Measurements from ENCODE around the gene HCN2.
"Not testable (repeated sequence)": the region's sequence is repeated elsewhere in the genome, so short reads cannot be mapped to it uniquely, and the experiment has no call there.

HCN2 gene

DNA sequence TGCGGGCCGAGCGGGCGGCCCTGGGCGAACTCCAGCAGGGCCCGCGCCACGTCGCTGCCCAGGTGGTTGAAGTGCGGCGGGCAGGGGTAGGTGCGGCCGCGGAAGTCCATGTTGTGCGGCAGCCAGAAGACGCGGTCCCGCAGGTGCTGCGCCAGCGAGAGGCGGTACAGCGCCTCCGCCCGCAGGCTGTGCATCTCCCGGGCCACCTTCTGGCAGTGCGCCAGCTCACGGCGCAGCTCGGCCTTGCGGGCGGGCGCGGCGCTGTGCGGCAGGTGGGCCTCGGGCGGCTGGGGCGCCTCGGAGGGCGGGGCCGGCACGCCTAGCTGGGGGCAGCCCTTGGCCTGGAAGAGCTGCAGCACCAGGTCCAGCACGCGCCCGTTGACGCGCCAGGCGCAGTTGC, 31.5 kb downstream of the HCN2 start:
- DNase-seq, result not testable (repeated sequence)

DNA sequence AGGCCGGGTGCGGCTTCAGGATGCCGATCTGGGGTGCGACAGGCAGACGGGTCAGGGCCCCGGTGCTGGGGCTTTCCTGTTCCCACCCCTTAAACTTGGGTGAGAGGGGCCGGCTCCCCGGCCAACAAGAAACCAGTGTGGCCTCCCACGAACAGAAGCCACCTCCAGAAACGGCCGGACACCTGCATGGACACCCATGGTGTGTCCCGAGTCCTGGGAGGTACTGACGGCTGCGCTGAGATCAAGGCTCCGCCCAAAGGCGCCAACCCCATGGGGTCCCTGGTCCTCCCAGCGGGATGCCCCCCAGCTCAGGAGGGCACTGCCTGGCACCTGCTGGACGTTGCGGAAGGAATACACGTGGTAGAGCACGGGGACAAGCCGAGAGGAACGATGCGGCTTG, 32.1 kb downstream of the HCN2 start:
- no peak for DNase-seq

DNA sequence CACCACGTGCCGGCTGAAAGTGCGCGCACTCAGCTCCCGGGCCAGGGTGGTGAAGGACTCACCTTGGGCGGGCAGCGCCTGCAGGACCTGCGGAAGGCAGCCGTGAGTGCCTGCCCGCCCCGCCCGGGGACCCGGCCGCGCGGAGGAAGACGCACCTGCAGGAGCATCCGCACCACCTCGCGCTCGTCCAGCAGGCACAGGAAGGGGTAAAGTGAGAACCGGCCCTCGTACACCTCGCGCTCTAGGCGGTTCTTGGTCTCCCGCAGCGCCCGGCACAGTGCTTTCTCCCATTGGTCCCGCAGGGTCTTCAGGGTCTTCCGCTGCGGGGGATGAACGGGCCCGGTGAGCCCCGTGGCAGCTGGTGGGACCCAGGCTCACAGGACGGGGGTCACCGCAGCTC, 33.0 kb downstream of the HCN2 start:
- DNase-seq, result no peak

DNA sequence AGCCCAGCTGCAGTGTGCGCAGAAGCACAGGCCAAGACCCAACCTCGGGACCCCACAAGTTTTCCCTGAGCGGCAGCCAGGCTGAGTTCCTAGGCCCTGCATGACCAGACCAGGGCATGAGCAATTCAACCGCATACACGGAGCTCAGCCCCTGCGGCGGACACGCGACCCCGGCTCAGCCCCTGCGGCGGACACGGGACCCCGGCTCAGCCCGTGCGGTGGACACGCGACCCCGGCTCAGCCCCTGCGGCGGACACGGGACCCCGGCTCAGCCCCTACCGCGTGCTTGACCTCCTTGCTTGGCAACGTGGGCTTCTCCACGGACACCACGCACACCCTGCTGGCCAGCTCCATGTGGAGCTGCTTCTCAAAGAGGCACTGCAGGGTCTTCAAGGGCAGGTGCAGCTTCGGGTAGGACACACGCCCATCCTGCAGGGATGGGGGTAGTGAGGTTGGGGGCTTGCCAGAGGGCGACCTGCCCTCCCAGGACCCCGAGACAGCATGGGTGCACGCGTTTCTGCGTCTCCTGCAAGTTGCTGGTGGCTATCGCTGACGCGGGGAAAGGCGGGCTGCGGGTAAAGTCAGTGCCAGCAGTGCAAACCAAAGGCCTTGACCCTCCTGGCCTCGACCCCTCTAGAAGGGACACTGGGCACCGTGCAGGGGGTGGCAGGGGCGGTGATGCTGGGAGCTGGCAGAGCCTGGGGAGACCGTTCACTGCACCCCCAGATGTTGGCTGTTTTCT, 33.7 kb downstream of the HCN2 start:
- DNase-seq, result no peak

DNA sequence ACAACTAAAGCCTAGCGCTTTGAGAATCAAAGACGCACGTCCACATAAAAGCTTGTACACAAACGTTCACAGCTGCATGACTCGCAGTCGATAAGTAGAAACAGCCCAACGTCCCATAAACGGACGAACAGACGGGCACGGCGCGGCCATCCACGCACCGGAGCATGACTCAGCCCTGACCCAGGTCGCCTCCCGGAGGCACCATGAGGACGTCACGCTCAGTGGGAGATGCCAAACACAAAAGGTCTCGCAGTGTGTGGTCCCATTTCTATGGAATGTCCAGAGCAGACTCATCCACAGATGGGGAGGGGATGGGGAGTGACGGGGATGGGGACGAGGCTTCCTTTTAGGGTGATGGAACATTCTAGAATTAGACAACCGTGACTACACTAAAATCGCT, 34.3 kb downstream of the HCN2 start:
- peak; percentile 81 for DNase-seq

DNA sequence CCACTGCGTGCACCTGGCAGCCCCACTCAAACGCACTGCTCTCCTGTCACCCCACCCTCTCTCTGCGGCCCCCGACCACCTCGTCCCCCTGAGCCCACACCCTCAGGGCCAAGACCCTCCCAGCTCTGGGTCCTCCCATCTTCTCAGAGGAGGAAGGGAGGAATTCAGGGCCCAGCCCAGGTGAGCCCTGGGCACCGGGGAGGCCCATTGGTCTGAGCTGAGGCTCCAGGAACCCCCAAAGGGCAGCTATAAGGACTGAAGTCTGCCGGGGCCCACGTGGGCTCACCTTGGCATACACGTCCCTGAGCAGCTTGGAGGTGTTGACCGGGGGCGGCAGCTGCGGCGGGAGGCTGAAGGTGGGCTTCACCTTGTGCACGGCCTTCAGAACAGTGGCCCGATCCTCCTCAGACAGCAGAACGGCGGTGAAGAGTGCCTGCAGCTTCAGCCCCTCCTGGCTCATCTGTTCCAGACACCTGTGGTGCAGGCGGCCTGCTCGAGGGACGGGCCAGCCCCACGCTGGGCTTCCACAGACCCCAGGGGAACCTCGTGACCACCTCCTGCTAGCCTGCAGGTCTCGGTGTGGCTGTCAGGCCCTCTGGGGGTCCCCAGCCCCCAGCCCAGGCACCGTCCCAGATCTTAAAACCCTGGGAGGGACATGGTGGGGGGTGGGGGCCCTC, 34.9 kb downstream of the HCN2 start:
- DNase-seq, result no peak

DNA sequence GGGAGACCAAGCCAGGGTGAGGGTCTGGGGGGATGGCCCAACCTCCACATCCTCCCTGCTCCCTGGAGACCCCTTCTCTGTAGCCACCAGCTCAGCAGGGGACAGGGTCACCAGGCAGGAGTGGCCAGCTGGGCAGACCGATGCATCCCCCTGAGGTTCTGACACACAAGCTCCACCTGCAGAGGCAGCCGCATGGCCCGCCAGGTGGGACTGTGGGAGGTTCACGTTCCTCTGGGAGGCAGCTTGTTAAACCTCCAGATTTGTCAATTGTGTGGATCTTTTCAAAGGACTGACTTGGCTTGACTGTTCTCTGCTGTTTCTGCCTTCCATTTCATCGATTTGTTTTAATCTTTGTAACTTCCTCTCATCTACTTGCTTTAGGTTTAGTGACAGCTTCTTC, 35.6 kb downstream of the HCN2 start:
- no peak for DNase-seq

DNA sequence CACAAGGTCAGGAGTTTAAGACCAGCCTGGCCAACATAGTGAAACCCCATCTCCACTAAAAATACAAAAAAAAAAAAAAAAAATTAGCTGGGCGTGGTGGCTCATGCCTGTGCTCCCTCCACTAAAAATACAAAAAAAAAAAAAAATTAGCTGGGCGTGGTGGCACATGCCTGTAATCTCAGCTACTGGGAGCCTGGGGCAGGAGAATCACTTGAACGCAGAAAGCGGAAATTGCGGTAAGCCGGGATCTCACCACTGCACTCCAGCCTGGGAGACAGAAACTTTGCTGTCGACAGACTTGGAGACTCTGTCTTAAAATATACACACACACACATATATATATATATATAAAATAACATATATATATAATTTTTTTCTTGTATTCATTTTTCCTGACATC, 36.9 kb downstream of the HCN2 start:
- not testable (repeated sequence) for DNase-seq

DNA sequence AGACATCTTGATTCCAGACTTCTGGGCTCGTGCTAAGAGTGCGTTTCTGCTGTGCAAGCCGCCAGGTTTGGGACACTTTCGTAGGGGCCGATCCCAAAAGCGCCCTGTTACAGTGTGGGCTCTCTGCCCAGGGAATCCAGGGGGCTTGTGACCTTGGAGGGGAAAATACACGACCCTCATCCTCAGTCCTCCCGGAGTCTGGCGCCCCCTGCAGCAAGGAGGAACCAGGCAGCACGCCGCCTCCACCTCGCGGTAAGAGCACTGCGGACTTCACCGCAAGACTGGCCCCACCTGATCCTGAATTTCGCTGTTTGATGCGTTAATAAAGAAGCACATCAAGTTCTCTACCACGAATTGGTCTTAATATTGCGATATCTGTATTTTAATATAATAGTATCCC, 38.5 kb downstream of the HCN2 start:
- DNase-seq, result no peak

DNA sequence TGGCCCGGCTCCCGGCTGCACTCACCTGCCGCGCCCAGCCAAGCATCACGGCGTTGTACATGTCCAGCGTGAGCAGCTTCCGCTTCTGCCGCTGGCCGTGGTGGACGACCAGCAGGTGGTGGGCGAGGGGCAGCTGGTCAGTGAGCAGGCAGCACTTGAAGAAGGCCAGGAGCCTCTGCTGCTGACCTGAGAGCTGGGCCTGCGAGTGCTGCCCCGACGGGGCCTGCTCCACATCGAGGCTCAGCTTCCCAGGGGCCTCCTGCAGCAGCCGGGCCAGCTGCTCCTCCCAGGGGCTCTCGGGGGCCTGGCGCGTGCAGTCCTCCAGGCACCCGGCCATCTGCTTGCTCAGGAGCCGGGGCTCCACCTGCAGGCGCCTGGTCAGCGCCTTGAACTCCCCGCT, 39.8 kb downstream of the HCN2 start:
- DNase-seq, result not testable (repeated sequence)

DNA sequence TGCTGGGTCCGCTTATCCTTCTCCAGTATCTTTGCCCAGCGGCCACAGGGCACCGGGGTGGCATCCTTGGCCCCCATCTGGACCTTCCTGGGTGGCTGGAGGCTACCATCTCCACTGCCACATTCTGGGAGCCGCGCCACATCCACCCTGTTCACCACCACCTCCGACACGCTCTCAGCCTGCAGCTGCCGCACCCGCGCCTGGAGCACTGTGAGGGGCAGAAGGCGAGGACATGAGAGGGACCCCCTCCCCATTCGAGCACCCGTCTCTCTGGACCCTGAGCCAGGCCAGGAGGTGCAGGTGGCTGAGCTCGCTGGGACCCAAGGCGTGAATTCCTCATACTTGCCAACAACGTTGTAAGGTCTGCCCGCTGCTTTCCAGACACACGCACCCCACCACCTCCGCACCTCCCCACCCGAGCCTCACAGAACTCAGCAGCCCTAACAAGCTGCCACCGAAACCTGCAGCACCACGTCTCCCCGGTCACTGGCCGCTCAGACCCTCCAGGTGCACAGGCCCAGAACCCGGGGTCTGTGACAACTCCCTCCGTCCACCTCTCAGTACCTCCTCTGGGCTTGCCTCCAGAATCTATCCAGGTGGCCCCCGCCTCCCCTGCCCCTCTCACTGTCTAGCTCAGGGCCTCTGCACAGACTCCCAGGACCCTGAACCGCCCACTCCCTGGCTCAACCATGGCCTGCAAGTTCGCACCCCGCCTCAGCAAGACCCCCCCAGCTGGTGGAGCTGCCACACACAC, 40.5 kb downstream of the HCN2 start:
- DNase-seq, result no peak

DNA sequence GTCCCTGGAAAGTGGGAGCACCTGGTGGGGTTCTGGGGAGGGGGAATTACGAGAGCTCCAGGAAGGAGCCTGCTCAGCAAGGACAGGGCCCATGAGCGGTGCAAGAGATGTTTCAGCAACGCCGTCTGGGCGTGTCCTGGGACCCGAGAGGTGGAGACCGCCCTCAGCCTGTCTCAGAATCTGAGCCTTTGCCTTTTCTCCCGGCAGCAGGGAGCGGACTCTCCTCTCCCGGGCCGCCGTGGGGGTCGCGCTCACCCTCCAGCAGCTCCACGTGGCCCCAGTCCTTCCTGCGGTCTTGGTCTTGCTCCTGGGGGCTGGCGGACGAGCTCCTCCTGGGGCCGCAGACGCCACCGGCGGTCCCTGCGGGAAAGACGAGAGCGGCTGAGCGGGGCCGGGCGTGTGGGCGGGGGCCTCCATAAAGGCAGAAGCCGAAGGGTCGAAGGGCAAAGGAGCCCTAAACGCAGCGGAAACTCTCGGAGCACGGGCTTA, 42.9 kb downstream of the HCN2 start:
- DNase-seq, result peak; percentile 51

DNA sequence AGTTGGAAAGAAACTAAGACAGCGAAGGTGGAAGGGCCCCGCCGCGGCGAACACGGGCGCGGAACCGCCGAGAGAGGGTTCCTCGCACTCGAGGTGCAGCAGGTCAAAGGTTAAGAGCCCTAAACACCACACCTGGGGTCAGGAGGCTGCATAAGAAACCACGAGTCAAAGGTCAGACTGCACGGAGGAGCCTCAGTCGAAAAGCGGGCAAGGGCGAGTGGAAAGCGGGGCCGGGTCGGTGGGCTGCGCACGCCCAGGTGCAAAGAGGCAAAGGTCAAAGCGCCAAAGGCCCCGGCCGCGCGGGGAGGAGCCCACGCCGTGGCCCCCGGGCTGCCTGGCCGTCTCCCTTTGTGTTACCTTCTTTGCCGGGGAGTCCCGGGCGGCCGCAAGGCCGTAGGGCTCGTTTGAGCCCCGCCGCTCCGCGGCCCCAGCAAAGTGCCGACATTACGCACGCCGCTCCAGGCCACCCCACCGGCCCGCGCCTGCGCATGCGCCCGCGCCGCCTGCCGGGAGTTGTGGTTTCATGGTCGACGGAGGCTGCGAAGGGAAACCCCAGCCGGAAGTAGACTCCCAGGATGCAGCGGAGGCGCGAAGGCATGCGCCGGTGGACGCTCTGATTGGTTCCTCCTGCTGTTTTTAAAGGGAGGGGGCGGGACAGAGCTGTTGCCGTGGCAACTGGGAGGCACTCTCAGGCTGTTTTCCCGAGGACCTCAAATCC, 43.5 kb downstream of the HCN2 start, which contains the start of gene POLRMT:
Gene POLRMT, minus strand, starts transcription at position 470 of the 718 bp plus-strand sequence. Its CDS starts 25 bp downstream, at position 445.
- peak; percentile 98 for DNase-seq

DNA sequence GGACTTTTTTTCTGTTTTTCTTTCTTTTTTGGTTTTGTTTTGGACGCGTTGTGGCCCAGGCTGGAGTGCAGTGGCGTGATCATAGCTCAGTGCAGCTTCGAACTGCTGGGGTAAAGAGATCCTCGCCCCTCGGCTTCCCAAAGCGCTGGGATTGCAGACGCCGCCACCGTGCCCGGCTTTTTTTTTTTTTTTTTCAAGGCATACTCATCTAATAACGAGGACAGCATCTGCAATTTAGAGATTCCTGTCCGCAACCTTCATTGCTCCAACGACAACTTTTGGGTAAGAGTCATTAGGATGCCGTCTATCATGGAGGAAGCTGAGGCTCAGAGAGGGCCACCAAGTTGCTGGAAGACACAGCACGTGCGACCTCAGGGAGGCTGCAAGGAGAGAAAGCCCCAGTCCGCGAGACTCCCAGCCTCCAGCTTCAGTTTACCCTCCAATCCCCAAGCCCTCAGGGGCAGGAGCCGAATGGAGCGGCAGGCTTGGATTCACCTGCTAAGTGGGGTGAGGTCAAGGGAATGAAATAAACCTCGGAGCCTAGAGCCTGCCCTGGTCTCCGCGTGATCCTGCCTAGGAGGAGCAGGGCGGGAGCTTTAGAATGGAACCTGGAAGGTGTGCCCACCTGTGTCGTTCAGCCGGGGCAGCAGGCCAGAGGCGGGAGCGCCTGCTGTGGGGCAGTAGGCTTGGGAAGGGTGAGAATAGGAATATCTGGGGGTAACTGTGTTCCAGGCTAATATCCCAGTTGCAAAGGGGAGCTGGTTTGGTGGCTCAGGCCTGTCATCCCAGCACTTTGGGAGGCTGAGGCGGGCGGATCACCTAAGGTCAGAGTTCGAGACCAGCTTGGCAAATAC, 44.3 kb downstream of the HCN2 start:
- DNase-seq, result no peak

DNA sequence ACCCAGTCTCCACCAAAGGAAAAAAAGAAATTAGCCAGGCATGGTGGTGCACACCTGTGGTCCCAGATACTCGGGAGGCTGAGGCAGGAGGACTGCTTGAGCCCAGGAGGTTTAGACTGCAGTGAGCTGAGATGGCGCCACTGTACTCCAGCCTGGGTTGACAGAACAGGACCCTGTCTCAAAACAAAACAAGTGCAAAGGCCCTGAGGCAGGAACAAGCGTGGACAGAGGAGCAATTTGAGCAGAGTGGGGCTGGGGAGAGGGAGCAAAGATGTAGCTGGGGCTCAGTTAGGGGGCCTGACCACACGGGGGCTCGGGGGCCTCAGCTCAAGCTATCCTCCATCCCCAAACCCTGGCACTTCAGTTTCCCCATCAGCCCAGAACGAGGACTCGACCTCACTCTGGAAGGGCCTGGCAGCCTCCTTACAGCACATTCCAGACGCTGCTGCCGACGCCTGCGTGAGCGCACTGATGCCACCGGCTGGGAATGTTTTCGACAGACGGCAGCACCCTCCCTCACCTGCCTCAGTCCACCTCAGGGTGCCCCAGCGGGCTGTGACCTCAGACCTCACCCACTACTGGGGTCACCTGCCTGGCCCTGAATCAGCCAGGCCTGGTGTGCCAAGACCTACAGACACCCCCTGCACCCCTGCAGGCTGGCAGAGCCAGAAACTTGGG, 45.4 kb downstream of the HCN2 start:
- no peak for DNase-seq

DNA sequence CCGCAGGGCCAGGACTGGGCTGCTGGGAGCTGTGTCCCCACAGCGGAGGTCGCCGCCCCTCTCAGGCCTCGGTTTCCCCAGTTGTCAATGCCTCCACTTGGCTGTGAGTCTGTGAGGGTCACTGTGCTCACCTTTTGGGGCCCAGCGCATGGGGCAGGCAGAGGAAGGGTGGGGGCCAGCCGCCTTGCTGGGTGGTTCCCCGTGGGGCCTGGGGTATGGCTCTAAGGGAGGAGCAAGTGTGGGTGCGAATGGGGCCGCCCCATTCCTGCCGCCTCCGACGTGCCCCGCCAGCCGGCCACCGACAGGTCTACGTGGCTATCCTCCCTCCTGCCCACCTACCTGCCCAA, 49.2 kb downstream of the HCN2 start:
- DNase-seq, result no peak

DNA sequence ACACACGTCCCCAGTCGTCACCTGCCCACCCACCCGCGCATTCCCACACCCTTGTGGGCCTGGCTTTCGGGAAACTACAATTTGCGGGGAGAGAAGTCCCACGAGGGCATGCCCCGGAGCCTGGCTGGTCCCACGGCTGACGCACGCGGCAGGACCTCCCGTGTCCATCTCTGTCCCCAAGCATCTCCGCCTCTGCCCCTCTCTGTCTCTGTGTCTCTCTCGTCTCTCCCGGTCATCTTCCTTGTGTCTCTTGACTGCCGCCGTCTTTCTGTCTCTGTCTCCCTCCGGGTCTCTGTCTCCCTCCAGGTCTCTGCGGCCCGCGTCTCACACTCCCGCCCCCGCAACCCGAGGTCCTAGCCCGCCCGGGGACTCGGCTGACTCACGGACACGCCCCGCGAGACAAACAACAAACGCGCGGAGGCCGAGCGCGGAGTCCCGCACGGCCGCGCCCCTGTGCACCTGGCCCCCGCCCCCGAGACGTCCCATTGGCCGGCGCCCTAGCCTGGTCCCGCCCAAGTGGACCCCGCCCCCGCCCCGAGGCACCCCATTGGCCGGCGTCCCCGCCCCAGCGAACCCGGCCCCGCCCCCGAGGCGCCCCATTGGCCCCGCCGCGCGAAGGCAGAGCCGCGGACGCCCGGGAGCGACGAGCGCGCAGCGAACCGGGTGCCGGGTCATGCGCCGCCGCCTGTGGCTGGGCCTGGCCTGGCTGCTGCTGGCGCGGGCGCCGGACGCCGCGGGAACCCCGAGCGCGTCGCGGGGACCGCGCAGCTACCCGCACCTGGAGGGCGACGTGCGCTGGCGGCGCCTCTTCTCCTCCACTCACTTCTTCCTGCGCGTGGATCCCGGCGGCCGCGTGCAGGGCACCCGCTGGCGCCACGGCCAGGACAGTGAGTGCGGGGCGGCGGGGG, 49.8 kb downstream of the HCN2 start, which contains the start of gene FGF22:
Gene FGF22, plus strand, starts transcription at position 627 of the 908 bp plus-strand sequence. Its CDS starts 47 bp downstream, at position 674.
- DNase-seq, result peak; percentile 84

DNA sequence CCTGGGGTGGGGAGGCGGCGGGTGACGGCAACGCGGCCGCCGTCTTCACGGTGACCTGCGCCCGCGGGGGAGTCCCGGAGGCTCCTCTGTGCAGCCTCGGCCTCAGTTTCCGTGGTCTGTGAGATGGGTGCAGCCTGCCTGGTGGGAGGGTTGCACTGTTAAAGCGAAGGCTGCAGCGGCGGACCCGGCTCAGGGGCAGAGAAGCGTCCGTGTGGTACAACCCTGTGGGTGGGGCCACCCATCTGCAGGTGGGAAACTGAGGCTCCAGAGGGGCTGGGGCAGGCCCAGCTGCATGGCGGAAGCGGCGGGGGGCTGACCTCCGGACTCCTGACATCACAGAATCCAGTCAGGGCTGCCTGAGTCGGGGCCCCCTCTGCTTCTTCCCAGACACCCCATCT, 50.5 kb downstream of the HCN2 start:
- DNase-seq, result no peak

DNA sequence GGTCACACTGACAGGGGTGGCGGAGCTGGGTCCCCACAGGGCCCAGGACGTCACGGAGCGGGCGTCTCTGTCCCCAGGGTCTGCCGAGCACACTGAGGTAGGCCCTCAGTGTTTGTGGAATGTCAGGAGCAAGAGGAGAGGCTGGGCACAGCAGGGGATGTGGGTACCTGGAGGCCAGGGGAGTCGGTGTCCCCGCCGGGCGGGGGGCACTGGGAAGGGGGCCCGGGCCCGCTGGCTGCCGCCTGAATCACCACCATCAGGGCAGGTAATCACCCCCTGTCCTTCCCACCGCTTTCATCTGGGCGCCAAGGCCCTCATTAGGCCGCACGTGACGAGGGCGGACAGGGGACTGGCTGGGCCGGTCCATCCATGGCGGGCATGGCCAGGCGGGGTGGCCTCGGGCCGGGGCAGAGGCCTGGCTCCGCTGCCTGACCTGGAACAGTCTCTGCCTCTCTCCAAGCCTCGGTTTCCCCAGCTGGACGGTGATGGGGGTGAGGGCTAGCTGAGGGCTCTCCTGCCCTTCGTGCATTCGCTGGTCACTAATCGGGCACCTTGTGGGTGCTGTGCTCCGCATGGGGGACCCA, 51.0 kb downstream of the HCN2 start:
- no peak for DNase-seq

DNA sequence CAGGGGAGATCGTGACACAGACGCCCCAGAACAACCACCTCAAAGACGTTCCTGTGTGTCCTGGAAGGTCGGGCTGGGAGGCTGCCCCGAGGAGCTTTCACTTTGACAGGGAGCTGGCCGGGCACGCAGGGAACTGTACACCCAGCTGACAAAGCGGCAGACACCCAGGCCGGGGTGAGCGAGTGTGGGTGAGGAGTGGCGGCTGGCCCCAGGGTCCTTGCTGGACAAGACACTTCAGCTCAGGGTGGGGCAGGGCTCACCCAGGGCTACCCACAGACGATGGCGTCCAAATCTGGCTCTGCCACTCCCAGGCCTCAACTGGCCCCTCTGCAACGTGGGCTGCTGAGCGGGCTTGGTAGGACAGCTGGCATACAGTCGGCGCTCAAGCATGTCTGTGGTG, 52.0 kb downstream of the HCN2 start:
- DNase-seq, result no peak

Measured in fibroblast of skin of abdomen (primary cell).